GM12872 (cell line): ENCODE data around the gene ARF6.

Source experiments
- TF ChIP-seq, protein P1 (sequence below): IDR thresholded peaks from 3 replicates; pipeline ENCODE4 v1.5.1; 2011; ENCODE audit warnings: low read depth, mild to moderate bottlenecking, low read length, moderate library complexity; ENCODE audit not compliant: insufficient read depth

Gene ARF6

DNA sequence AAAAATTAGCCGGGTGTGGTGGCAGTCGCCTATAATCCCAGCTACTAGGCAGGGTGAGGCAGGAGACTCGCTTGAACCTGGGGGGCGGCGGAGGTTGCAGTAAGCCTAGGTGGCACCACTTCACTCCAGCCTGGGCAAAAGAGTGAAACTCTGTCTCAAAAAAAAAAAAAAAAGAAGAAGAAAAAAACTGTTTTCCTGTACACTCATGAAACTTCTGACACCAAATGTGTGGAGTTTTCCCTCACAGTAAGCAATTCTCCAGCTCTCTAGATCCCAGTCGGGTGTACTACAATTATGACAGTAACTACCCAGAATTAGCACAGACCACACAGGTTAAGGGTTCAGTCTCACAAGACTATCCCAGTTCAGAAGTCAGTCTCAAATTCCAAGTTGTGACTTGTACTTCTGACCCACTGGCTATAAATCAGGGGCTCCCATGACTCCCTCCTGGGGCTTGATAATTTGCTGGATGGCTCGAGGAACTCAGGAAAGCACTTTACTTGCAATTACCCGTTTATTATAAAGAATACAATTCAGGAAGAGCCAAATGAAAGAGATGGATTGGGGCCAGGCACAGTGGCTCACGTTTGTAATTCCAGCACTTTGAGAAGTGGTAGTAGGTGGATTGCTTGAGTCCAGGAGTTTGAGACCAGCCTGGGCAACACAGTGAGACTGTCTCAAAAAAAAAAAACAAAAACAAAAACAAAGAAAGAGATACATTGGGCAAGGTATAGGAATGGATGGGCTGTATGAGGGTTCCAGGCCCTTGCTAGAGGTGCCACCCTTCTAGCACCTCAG lies 12.4 kb upstream of the ARF6 start:
- TF ChIP-seq, protein P1, sequence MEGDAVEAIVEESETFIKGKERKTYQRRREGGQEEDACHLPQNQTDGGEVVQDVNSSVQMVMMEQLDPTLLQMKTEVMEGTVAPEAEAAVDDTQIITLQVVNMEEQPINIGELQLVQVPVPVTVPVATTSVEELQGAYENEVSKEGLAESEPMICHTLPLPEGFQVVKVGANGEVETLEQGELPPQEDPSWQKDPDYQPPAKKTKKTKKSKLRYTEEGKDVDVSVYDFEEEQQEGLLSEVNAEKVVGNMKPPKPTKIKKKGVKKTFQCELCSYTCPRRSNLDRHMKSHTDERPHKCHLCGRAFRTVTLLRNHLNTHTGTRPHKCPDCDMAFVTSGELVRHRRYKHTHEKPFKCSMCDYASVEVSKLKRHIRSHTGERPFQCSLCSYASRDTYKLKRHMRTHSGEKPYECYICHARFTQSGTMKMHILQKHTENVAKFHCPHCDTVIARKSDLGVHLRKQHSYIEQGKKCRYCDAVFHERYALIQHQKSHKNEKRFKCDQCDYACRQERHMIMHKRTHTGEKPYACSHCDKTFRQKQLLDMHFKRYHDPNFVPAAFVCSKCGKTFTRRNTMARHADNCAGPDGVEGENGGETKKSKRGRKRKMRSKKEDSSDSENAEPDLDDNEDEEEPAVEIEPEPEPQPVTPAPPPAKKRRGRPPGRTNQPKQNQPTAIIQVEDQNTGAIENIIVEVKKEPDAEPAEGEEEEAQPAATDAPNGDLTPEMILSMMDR, result no peak

DNA sequence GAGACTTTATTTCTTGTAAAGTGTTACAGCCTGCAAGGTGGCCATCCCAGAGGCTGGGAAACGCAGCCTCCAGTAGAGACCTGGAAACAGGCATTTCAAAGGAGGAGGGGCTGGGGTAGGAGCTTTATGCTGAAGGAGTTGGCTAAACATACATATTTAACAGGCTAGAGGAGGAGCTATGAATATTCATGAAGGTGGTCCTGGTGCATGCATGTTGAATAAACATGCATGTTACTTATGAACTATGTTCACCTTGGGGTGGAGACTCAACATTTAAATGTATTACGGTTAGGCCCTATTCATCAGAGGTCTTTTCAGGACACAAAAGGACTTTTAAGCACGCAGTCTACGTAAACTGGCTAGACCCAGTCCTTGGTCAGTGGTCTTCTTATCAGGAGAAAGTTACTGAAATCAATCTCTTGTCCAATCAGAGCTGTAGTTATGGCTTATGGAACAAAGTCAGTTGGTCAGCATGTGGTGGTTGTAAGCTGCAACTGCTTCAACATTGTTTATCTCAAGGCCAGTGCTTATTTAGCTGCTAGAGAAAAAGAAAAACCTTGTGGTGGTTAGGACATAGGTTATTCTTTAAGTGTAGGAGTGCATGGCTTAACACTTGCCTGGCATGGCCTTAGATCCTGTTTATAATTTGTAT lies 11.4 kb upstream of the ARF6 start:
- TF ChIP-seq, protein P1, result no peak

DNA sequence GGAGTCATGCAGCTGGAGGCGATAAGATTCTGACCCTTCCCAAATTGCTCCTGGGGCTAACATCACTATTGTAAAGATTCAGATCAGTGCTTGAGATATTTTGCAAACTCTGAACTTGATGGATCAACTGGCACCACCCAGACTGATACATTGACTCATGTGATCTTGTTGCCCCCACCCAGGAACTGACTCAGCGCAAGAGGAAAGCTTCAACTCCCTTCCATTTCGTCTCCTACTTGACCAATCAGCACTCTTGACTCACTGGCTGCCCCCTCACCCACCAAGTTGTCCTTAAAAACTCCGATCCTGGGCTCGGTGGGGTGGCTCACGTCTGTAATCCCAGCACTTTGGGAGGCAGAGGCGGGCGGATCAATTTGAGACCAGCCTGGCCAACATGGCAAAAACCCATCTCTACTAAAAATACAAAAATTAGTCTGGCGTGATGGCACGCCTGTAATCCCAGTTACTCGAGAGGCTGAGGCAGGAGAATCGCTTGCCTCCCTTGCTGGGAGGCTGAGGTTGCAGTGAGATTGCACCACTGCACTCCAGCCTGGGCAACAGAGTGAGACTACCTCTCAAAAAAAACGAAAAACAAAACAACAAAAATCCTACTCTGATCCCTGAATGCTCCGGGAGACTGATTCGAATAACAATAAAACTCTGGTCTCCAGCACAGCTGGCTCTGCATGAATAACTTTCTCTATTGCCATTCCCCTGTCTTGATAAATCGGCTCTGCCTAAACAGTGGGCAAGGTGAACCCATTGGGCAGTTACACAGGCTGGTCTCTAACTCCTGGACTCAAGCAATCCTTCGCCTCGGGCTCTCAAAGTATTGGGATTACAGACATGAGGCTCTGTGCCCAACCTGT lies 9.8 kb upstream of the ARF6 start:
- TF ChIP-seq, protein P1, result no peak

DNA sequence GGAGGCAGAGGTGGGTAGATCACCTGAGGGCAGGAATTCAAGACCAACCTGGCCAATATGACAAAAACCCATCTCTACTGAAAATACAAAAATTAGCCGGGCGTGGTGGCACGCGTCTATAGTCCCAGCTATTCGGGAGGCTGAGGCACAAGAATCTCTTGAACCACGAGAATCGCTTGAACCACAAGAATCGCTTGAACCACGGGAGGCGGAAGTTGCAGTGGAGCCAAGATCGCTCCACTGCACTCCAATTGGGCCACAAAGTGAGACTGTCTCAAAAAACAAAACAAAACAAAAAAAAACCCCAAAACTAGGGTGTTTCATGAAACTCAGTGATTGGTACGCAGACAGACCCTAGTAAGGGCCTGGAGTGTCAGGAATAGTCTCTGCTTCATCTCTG lies 6.4 kb upstream of the ARF6 start:
- TF ChIP-seq, protein P1, result no peak

DNA sequence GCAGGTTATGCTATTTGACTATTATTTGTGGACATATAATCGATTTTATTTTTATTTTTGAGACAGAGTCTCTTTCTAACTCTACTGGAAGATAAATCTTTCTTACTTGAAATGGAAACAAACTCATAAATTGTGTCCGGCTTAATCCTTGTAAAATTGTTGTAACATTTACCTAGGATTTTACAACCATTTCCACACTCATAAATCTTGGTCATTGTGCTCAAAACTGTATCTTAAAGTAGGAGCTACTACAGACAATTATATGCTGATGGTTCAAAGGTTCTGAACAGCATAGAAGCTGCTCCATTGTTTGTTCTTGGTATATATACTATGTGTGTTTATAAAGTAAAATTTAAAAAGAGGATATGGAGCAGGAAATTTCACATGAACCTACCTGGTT lies 4.6 kb upstream of the ARF6 start:
- TF ChIP-seq, protein P1, result no peak

DNA sequence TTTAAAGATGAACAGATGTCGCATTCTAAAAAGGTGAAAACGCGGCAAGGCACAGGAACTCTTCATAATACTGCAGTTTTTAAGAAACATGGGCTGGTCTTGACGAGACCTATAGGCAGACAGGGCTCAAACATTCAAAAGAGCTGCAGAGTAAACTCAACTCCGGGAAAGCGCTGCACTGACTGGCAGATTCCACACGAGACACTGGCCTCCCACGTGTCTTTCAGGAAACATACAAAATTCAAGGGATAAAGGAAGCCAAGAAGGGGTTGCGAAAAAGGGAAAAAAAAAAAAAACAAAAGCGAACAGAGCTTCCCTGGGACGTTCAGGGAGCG lies 614 bp upstream of the ARF6 start:
- TF ChIP-seq, protein P1, result no peak
